HG03378 (cell line): ENCODE results near the gene MYO9A.
A peak's percentile ranks its signal among the peaks of the same experiment; 100 is the strongest.
"Not testable (repeated sequence)": the region's sequence is repeated elsewhere in the genome, so short reads cannot be mapped to it uniquely, and the experiment has no call there.

Experiments
- ATAC-seq: cut with Tn5 transposase; IDR thresholded peaks from one replicate; pipeline ENCODE4 v1.9.1; 2021; ENCODE audit warnings: mild to moderate bottlenecking, moderate library complexity; ENCODE audit not compliant: unreplicated experiment

The MYO9A gene

GRCh38 chr15:72139667-72140066 lies 21.7 kb upstream of the MYO9A start:
- ATAC-seq: no peak

DNA sequence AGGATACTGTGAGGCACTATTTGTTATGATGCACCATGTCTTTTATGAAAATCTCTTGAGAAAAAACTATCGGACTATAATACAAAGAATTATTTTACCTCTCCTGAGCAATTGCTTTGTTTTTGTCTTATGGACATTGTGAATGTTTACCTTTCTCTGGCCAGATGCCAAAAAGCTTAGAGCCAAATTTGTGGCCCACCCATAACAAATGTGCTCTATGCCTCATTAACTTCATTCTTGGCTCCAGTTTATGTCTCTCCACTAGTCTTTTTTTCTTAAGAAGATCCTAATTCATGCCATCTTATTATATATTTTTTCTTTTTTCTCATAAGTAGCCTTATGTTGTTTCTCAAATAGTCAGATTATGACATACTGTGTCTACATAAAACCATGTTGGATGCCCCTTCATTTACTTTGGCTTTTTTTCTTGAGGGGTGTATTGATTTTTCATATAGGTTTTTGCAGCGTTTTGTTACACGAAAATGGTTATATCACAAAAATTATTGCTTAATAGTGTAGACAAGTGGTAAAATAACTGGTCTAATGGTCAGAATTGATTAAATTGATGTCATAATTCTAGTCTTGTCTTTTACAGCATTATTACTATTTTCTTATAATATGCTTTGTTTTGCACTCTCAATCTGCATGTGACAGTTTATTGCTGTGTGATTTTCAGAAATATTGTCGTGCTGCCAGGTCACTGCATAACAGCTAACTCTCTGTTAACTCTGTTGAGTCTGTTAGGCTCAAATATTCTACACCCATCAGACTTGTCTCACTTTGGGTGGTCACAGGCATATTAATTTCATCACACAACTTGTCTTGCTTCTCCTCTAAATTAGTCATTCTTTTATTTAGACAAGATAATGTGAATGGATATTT lies 18.5 kb upstream of the MYO9A start:
- ATAC-seq: no peak

DNA sequence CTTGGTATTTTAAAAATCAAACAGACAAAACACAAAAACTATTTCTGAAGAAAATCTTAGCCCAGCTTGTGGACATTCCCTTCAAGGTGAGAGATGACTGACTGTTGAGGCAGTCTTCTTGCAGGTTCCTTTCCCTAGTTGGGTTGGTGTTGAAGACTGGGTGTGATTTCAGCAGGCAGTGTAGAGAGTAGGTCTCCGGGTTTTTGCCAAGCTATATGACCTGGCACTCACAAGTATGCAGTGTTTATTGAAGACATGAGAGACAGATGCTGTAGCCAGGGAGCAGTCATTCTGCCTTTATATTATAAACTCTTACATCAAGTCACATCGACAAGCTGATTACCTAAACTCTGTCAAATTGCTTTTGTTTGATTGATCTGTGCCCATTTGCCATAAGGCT lies 17.8 kb upstream of the MYO9A start:
- ATAC-seq: no peak

- no peak for ATAC-seq
Observed at GRCh38 chr15:72133211-72133610, 15.3 kb upstream of the MYO9A start.

DNA sequence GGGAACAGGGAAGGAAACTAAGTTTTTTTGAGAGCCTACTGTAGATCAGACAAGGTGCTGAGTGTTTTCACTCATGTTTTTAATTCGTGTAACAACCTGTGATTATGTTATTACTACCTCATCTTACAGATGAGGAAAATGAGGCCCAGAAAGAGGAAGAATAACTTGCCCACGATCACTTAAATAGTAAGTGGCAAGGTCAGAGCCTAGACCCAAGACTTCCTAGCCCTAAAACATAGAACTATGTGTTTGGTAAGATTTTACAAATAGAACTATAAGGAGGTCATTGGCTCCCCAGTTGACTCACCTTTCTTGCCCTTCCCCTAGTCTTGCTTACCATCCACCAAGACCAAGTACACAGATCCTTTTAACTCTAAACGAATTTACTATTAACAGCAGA lies 14.0 kb upstream of the MYO9A start:
- no peak for ATAC-seq

DNA sequence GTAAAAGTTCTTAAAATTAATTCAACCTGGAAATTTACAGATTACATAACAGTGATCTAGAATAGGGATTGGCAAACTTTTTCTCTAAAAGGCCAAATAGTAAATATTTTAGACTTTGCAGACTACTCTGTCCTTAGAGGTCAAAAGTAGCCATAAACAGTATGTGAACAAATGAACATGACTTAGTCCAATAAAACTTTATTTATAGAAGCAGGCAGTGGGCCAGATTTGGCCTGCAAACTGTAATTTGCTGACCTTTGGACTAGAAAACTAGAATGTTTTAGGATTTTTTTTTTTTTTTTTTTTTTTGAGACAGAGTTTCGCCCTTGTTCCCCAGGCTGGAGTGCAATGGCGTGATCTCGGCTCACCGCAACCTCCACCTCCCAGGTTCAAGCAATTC lies 12.3 kb upstream of the MYO9A start:
- no peak for ATAC-seq

- no peak for ATAC-seq
Observed at GRCh38 chr15:72128359-72128758, 10.4 kb upstream of the MYO9A start.

- ATAC-seq: no peak
Observed at GRCh38 chr15:72127724-72128322, 9.9 kb upstream of the MYO9A start.

DNA sequence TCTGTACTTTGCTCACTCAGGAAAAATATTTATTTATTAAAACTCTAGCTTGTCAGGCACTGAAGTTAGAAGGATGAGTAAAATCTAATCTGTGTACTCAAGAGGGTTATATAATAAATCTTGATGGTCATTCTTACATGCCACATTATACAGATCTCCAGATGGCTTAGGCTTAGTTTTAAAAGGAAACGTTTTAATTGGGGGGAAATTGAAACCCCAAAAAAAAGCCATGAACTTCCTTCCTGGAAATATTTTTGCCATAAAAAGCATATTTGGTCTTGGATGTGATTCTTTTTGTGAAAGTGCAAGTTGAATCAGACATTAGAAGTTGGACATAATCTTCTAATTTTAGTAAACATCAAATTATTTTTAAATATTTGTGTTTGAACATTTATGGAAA lies 6.3 kb upstream of the MYO9A start:
- ATAC-seq: no peak

- peak; percentile 42 for ATAC-seq
Observed at GRCh38 chr15:72117486-72118016, 399 bp downstream of the MYO9A start.

DNA sequence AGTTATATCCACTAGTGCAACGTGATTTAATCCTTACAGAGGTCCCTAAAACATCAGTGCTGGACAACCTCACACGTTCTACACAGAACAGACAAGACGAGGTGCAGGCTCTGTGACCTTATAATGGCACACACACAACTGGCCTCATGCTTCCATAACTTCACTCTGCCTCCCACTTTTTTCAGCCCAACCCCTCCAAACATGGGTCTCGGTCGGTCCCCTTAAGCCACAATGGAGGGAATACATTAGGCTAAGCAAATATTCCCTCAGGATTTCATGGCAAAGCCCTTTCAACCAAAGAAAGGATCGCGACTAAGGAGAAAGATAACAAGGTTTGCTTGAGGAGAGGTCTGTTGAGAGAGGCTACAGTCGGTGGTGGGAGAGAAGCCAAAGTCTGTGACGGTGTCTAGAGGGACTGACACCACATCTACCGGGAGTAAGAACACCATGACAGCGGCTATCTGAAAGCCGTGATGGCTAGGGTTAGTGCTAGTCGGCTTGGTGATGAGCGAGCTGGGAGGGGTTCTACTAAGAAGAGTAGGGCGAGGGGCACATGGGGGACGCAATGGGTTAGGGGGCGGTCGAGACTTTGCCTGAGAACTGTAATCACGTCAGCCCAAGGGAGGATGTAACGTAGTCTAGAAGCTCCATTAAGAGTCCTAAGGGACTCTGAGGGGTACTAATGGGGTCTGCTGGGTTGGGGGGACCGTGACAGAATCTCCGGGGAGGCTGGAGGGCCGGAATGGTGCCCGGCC lies 1.0 kb downstream of the MYO9A start:
- no peak for ATAC-seq

DNA sequence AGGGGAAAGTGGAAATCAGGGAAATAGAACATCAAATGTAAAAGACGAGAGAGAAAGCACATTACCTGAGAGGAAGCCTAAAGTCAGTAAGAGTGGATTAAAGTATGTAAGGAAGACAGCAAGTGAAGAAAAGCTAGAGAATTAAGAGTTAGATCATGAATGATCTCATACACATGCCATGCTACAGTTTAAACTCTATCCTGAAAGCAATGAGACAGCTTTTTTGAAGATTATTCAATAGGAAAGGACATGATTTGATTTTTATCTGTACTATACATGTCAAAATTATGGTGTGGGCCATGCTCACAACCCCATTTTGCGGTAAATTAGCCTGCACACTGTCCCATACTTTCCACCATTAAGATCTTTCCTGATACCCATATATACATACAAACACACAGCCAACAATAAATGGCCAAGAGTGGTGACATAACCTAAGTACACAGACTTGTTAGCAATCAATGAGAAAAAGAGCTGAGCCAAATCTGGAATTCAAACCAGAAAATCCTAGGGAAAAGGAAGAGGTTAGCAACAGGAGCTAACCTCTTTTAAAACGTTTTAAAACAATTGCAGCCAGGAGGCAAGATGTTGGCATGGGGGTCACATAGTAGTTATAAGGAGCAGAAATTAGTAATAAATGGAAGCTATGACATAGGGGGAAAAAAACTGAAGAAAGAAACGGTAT lies 4.5 kb downstream of the MYO9A start:
- ATAC-seq: no peak

DNA sequence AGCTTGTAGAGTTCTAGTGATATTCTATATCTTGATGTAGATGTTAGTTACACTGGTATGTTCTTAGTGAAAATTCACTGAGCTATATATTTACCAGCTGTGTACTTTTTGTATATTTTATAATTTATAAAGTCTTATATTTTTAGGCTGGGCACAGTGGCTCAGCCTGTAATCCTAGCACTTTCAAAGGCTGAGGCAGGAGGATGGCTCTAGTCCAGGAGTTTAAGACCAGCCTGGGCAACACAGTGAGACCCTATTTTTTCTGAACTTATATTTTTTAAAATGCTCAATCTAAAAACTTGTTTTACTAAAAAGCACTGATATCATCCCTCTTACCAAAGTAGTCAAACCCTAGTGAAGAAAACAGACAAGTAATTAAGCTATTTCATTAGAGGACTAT lies 5.1 kb downstream of the MYO9A start:
- no peak for ATAC-seq

- ATAC-seq: no peak
Observed at GRCh38 chr15:72112116-72112515, 5.8 kb downstream of the MYO9A start.

- ATAC-seq: no peak
Observed at GRCh38 chr15:72110355-72110754, 7.6 kb downstream of the MYO9A start.

DNA sequence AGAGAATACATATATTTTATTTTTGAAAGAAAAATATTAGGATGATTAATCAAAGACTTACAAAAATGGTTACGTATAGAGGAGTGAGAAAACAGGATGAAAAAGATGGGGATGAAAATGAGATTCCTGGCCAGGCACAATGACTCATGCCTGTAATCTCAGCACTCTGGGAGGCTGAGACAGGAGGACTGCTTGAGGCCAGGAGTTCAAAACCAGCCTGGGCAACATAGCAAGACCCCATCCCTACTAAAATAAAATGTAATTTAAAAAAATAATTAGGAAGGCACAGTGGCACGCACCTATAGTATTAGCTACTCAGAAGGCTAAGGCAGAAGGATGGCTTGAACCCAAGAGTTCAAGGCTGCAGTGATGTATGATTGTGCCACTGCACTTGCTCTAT lies 11.9 kb downstream of the MYO9A start:
- ATAC-seq: no peak

DNA sequence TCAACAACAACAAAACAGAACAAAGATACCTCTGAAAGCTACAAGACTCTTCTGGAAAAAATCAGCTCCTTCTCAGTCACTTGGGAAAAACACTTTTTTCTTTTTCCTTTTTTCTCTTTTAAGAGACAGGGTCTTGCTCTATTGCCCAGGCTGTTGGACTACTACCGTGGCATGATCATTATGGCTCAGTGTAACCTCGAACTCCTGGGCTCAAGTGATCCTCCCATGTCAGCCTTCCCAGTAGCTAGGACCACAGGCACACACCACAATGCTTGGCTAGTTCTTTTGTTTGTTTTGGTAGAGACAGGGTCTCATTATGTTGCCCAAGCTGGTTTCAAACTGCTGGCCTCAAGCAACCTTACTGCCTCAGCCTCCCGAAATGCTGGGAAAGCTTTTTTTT lies 12.8 kb downstream of the MYO9A start:
- ATAC-seq: no peak

DNA sequence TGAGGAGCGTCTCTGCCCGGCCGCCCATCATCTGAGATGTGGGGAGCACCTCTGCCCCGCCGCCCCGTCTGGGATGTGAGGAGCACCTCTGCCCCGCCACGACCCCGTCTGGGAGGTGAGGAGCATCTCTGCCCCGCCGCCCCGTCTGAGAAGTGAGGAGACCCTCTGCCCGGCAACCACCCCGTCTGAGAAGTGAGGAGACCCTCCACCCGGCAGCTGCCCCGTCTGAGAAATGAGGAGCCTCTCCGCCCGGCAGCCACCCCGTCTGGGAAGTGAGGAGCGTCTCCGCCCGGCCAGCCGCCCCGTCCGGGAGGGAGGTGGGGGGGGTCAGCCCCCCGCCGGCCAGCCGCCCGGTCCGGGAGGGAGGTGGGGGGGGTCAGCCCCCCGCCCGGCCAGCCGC lies 17.4 kb downstream of the MYO9A start:
- not testable (repeated sequence) for ATAC-seq

DNA sequence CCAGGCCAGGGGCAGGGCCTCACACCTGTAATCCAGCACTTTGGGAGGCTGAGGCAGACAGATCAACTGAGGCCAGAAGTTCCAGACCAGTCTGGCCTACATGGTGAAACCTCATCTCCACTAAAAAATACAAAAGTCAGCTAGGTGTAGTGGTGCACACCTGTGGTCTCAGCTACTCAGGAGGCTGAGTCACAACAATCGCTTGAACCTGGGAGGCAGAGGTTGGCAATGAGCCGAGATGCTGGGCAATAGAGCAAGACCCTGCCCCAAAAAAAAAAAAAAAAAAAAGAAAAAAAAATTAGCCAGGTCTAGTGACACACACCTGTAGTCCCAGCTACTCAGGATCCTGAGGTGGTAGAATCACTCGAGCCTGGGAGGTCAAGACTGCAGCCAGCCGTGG lies 18.8 kb downstream of the MYO9A start:
- no peak for ATAC-seq

DNA sequence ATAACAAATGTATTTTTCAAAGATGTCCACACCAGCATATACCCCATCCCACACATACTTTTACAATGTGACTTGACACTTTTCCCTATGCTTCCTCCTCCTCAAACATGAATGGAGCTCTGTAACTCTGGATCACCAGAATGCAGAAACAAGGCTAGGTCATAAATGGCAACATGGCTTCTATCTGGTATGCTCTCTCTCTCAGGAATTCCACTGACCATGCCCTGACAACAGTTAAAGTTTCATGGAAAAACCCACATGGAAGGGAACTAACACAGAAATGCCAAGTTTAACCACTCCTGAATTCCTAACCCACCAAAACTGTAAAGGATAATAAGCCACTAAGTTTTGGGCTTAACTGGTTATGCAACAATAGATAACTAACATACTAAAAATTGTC lies 19.9 kb downstream of the MYO9A start:
- ATAC-seq: no peak

DNA sequence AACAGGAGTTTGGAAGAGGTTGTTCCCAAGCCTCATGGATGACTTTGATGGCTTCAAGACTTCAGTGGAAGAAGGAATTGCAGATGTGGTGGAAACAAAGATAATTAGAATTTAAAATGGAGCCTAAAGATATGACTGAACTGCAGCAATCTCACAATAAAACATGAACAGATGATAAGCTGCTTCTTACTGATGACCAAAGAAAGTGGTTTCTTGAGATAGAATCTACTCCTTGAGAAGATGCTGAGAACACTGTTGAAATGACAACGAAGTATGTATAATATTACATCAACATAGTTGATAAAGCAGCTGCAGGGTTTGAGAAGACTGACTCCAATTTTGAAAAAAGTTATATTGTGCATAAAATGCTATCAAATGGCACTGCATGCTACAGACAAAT lies 21.2 kb downstream of the MYO9A start:
- no peak for ATAC-seq
